K562 (cell line): Measurements from ENCODE around the gene TMEM225B. TPM values are rescaled to one million over a fixed set of nuclear protein-coding genes. Genes with fewer than 3 reads are reported as not detected.

Experiments
- BRCA1 ChIP-seq, 2 experiments: fragments of 450-650 bp in 1 of 2; sonication (generic) in 1 of 2; formaldehyde crosslinking in 1 of 2; IDR thresholded peaks; 2 replicates each; pipeline versions ENCODE4 v1.5.0 to v1.6.1; 2017 to 2020; ENCODE audit warnings: mild to moderate bottlenecking in 1 of 2, missing genetic modification reagents in 1 of 2
- DIDO1 ChIP-seq: fragments of 450-650 bp; IDR thresholded peaks from 2 replicates; pipeline ENCODE4 v1.6.1; 2016; ENCODE audit warnings: low read depth, missing biosample characterization, missing genetic modification characterization
- ERF ChIP-seq: fragments of 450-650 bp; formaldehyde crosslinking; IDR thresholded peaks from 2 replicates; pipeline ENCODE4 v1.4.0; 2020; ENCODE audit warnings: mild to moderate bottlenecking, mixed read lengths
- FOXP1 ChIP-seq: sonication (generic); formaldehyde crosslinking; IDR thresholded peaks from 2 replicates; pipeline ENCODE4 v1.8.0; 2022; ENCODE audit warnings: mild to moderate bottlenecking, missing genetic modification reagents
- KDM1A ChIP-seq, 2 experiments: fragments of 450-650 bp; IDR thresholded peaks; 2 replicates each; pipeline ENCODE4 v1.6.1; 2016; ENCODE audit warnings: mild to moderate bottlenecking in 2 of 2
- MTF1 ChIP-seq: fragments of 250-450 bp; sonication (Bioruptor Pico); IDR thresholded peaks from 2 replicates; pipeline ENCODE4 v1.9.0; 2021; ENCODE audit warnings: moderate library complexity, mild to moderate bottlenecking, inconsistent platforms, borderline replicate concordance
- NCOA1 ChIP-seq: fragments of 450-650 bp; IDR thresholded peaks from 2 replicates; pipeline ENCODE4 v1.6.1; 2016; ENCODE audit warnings: low read depth
- NCOA2 ChIP-seq, 2 experiments: fragments of 450-650 bp; IDR thresholded peaks; 2 replicates each; pipeline ENCODE4 v1.6.1; 2018; ENCODE audit warnings: mild to moderate bottlenecking in 2 of 2, moderate library complexity in 1 of 2; ENCODE audit not compliant: partially characterized antibody in 2 of 2
- PHB2 ChIP-seq: fragments of 450-650 bp; IDR thresholded peaks from 2 replicates; pipeline ENCODE4 v1.6.1; 2017; ENCODE audit warnings: low read depth
- PHF21A ChIP-seq: fragments of 450-650 bp; IDR thresholded peaks from 2 replicates; pipeline ENCODE4 v1.6.1; 2017; ENCODE audit warnings: low read depth, borderline replicate concordance
- PHTF2 ChIP-seq: fragments of 250-450 bp; sonication (Bioruptor Pico); IDR thresholded peaks from 2 replicates; pipeline ENCODE4 v1.5.0; 2021; ENCODE audit warnings: mild to moderate bottlenecking
- PPARD ChIP-seq: fragments of 250-450 bp; sonication (Bioruptor Pico); IDR thresholded peaks from 2 replicates; pipeline ENCODE4 v1.8.0; 2022; ENCODE audit warnings: inconsistent platforms, mild to moderate bottlenecking, moderate library complexity
- RBM34 ChIP-seq: fragments of 200-400 bp; formaldehyde crosslinking; IDR thresholded peaks from 2 replicates; pipeline ENCODE4 v1.6.1; 2018; ENCODE audit warnings: low read length, borderline replicate concordance; ENCODE audit not compliant: insufficient read depth
- RFX5 ChIP-seq: IDR thresholded peaks from 2 replicates; pipeline ENCODE4 v1.6.1; 2011; ENCODE audit warnings: low read depth, mild to moderate bottlenecking, improper control_type of control experiment, low read length
- SLC30A9 ChIP-seq: fragments of 250-450 bp; sonication (Bioruptor Pico); IDR thresholded peaks from 2 replicates; pipeline ENCODE4 v1.8.0; 2022; ENCODE audit warnings: mild to moderate bottlenecking, moderate library complexity
- ZNF121 ChIP-seq: sonication (generic); formaldehyde crosslinking; conservative IDR thresholded peaks from 2 replicates; pipeline ENCODE4 v1.8.0; 2022; ENCODE audit warnings: missing genetic modification reagents
- ZNF408 ChIP-seq: fragments of 250-450 bp; sonication (Bioruptor Pico); IDR thresholded peaks from 2 replicates; pipeline ENCODE4 v1.4.0; 2020; ENCODE audit warnings: low read depth, mild to moderate bottlenecking, moderate library complexity
- ZNF707 ChIP-seq: fragments of 250-450 bp; sonication (Bioruptor Pico); conservative IDR thresholded peaks from 2 replicates; pipeline ENCODE4 v1.8.0; 2022; ENCODE audit warnings: inconsistent platforms, mild to moderate bottlenecking, moderate library complexity
- ZNF717 ChIP-seq: fragments of 250-450 bp; sonication (Bioruptor Pico); IDR thresholded peaks from 2 replicates; pipeline ENCODE4 v1.5.0; 2021
- polyA plus RNA-seq, 8 experiments: library from polyadenylated mRNA; depleted of rRNA in 4 of 8; stranded (reverse) in 5 of 8; unstranded in 3 of 8; fragments of >200 nt; fragmentation: Nextera tagmentation in 2 of 8; fragmentation: Illumina TruSeq in 1 of 8; extraction: Ambion mirVana in 2 of 8; extraction: Trizol in 1 of 8; gene quantifications; 2 replicates each; pipeline versions ENCODE4 v1.2.1 to v1.2.3, GENCODE V29; 2011 to 2014; ENCODE audit warnings: inconsistent platforms in 1 of 8, missing spikeins in 1 of 8
- total RNA-seq, 7 experiments: library from RNA; depleted of rRNA in 6 of 7; stranded (reverse); fragments of >200 nt in 6 of 7; fragmentation: Illumina TruSeq in 2 of 7; extraction: Trizol in 2 of 7; gene quantifications; 2 replicates each; pipeline versions ENCODE4 v1.2.1 to v1.2.3, GENCODE V29; 2011 to 2021; ENCODE audit warnings: low replicate concordance in 1 of 7
- TF ChIP-seq, protein P1 (sequence below): fragments of 250-450 bp; sonication (Bioruptor Pico); IDR thresholded peaks from 2 replicates; pipeline ENCODE4 v1.8.0; 2021; ENCODE audit warnings: mild to moderate bottlenecking, moderate library complexity
- TF ChIP-seq, protein P2 (sequence below): fragments of 250-450 bp; sonication (Bioruptor Pico); IDR thresholded peaks from 2 replicates; pipeline ENCODE4 v1.4.0; 2020; ENCODE audit warnings: mild to moderate bottlenecking

Gene TMEM225B
- total and polyA plus RNA-seq, 9 of the 15 experiments (the other 6 are each of a cell fraction or from before 2014, with no cell fraction given) = 0.08 to 0.73 (median 0.56) TPM

DNA sequence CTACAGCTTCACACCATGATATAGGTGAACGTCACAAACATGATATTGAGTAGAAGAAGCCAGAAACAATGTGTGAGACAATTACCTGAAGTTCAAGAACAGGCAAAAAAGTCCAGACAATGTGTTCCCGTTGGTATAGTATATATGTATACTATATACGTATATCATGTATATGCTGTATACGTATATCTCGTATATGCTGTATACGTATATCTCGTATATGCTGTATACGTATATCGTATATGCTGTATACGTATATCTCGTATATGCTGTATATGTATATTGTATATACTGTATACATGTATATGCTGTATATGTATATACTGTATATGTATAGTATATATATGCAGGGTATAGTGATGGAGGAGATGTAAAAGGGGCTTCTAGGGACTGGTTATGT, 29.4 kb downstream of the TMEM225B start (continued):
- TF ChIP-seq ZNF408 (CRISPR knock-in tag) = peak; percentile 75; the same call in 1 of the 2 replicates
- no peak for TF ChIP-seq RBM34
- no peak for TF ChIP-seq FOXP1
- TF ChIP-seq ERF (CRISPR knock-in tag) = no peak
- TF ChIP-seq SLC30A9 (CRISPR knock-in tag) = peak; percentile 57; the same call in 1 of the 2 replicates
- no peak for TF ChIP-seq NCOA1
- TF ChIP-seq ZNF707 (CRISPR knock-in tag) = peak; percentile 67
- TF ChIP-seq PHTF2 (CRISPR knock-in tag) = 0 out of 2 replicates have a peak, but pooled peaks have one; percentile 26
- TF ChIP-seq PPARD (CRISPR knock-in tag) = peak; percentile 63; the same call in 1 of the 2 replicates
- TF ChIP-seq PHB2 = no peak
- no peak for TF ChIP-seq DIDO1 (tag)
- TF ChIP-seq, protein P1, sequence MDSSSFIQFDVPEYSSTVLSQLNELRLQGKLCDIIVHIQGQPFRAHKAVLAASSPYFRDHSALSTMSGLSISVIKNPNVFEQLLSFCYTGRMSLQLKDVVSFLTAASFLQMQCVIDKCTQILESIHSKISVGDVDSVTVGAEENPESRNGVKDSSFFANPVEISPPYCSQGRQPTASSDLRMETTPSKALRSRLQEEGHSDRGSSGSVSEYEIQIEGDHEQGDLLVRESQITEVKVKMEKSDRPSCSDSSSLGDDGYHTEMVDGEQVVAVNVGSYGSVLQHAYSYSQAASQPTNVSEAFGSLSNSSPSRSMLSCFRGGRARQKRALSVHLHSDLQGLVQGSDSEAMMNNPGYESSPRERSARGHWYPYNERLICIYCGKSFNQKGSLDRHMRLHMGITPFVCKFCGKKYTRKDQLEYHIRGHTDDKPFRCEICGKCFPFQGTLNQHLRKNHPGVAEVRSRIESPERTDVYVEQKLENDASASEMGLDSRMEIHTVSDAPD (CRISPR knock-in tag) = no peak
- TF ChIP-seq BRCA1 (IDR thresholded peaks at IDR 0.05) = no peak
- no peak for TF ChIP-seq BRCA1 (CRISPR knock-in tag; IDR thresholded peaks at IDR 0.05)
- TF ChIP-seq MTF1 (CRISPR knock-in tag) = peak; percentile 85
- TF ChIP-seq RFX5 = no peak
- peak in 1 of 2 experiments; percentile 35; a peak in 1 of 4 replicates for TF ChIP-seq KDM1A (IDR thresholded peaks at IDR 0.05)
- peak in 1 of 2 experiments; percentile 39 for TF ChIP-seq NCOA2 (IDR thresholded peaks at IDR 0.05; ENCODE audit: partially characterized antibody in 2 of 2)
- no peak for TF ChIP-seq PHF21A
- TF ChIP-seq, protein P2, sequence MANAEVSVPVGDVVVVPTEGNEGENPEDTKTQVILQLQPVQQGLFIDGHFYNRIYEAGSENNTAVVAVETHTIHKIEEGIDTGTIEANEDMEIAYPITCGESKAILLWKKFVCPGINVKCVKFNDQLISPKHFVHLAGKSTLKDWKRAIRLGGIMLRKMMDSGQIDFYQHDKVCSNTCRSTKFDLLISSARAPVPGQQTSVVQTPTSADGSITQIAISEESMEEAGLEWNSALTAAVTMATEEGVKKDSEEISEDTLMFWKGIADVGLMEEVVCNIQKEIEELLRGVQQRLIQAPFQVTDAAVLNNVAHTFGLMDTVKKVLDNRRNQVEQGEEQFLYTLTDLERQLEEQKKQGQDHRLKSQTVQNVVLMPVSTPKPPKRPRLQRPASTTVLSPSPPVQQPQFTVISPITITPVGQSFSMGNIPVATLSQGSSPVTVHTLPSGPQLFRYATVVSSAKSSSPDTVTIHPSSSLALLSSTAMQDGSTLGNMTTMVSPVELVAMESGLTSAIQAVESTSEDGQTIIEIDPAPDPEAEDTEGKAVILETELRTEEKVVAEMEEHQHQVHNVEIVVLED (CRISPR knock-in tag) = no peak
- TF ChIP-seq ZNF121 (CRISPR knock-in tag) = no peak
- no peak for TF ChIP-seq ZNF717 (CRISPR knock-in tag)
